EL (cell line): ENCODE results near the gene CDC27.
"Not testable (repeated sequence)": the region's sequence is repeated elsewhere in the genome, so short reads cannot be mapped to it uniquely, and the experiment has no call there.

ENCODE experiments used
- DNase-seq: peaks from one replicate; pipeline ENCODE4 v3.0.0-alpha.2; 2016

Gene CDC27

GRCh38 chr17:47188876-47189731 lies at the start of gene CDC27:
Gene CDC27 (minus strand): TSS chr17:47189295. CDS start chr17:47189172, 123 bp downstream.
- DNase-seq, result peak; percentile 99

GRCh38 chr17:47238321-47239010 lies 49.4 kb upstream of the CDC27 start:
- DNase-seq, result no peak

- no peak for DNase-seq
These were observed 48.7 kb upstream of the CDC27 start for GRCh38 chr17:47237841-47238240.

- DNase-seq, result no peak
These were observed 46.8 kb upstream of the CDC27 start for GRCh38 chr17:47235923-47236322.

GRCh38 chr17:47235506-47235905 lies 46.4 kb upstream of the CDC27 start:
- DNase-seq, result no peak

GRCh38 chr17:47232465-47232864 lies 43.4 kb upstream of the CDC27 start:
- no peak for DNase-seq

GRCh38 chr17:47231866-47232265 lies 42.8 kb upstream of the CDC27 start:
- DNase-seq, result no peak

GRCh38 chr17:47231334-47231733 lies 42.2 kb upstream of the CDC27 start:
- no peak for DNase-seq

GRCh38 chr17:47230864-47231263 lies 41.8 kb upstream of the CDC27 start:
- DNase-seq, result no peak

- peak; percentile 94 for DNase-seq
These were observed 40.7 kb upstream of the CDC27 start for GRCh38 chr17:47229535-47230443.

GRCh38 chr17:47227862-47228261 lies 38.8 kb upstream of the CDC27 start:
- DNase-seq, result no peak

GRCh38 chr17:47225911-47226688 lies 37.0 kb upstream of the CDC27 start:
- DNase-seq, result no peak

GRCh38 chr17:47225436-47225858 lies 36.4 kb upstream of the CDC27 start:
- peak; percentile 95 for DNase-seq

GRCh38 chr17:47224966-47225365 lies 35.9 kb upstream of the CDC27 start:
- no peak for DNase-seq

- not testable (repeated sequence) for DNase-seq
These were observed 35.0 kb upstream of the CDC27 start for GRCh38 chr17:47224077-47224476.

- no peak for DNase-seq
These were observed 34.4 kb upstream of the CDC27 start for GRCh38 chr17:47223460-47223859.

- DNase-seq, result peak; percentile 25
These were observed 33.9 kb upstream of the CDC27 start for GRCh38 chr17:47223007-47223406.

GRCh38 chr17:47222047-47222446 lies 33.0 kb upstream of the CDC27 start:
- DNase-seq, result no peak

GRCh38 chr17:47221154-47221553 lies 32.1 kb upstream of the CDC27 start:
- no peak for DNase-seq

GRCh38 chr17:47220531-47220999 lies 31.5 kb upstream of the CDC27 start:
- no peak for DNase-seq

GRCh38 chr17:47219621-47220475 lies 30.8 kb upstream of the CDC27 start:
- no peak for DNase-seq
